Hematopoietic multipotent progenitor cell treated with erythropoietin and hydrocortisone succinate and interleukin-3 and kit ligand, for 6 days (in vitro differentiated cells): ENCODE results near the gene EBLN2.
A peak's percentile ranks its signal among the peaks of the same experiment; 100 is the strongest.

Source experiments
- DNase-seq: peaks from one replicate; pipeline ENCODE4 v3.0.0-alpha.2; 2015

Gene EBLN2

DNA sequence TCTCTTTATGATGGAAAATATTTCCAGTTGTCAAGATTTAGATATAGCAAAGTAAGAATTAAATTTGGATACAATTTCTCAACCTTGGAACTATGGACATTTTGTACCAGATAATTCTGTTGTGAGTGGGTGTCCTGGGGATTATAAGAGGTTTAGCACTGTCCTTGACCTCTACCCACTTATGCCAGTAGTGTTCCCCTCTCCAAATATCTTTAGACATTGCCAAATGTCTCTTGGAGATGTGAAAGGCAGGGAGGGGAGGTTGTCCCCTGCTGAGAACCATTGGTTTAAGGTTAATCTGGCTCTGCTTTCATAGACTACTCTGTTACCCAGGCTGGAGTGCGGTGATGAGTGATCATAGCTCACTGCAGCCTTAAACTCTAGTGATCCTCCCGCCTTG, at the start of gene EBLN2:
Gene EBLN2 (plus strand): TSS at position 244 of the 400 bp plus-strand sequence. CDS start 423 bp downstream, outside the sequence.
- no peak for DNase-seq

DNA sequence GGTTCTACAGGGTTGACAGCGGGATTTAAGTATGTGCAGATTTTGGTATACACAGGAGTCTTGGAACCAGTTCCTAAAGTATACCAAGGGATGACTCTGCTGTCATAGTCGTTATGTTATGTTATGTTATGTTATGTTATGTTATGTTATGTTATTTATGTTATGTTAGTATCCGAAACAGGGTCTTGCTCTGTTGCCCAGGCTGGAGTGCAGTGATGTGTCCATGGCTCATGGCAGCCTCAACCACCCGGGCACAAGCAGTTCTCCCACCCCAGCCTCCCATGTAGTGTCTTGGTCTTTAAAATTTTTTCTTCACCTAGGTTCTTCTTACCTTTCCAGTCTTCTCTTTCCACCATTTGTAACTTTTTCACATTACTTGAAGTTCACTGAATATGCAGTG, 43.2 kb upstream of the EBLN2 start:
- DNase-seq, result no peak

DNA sequence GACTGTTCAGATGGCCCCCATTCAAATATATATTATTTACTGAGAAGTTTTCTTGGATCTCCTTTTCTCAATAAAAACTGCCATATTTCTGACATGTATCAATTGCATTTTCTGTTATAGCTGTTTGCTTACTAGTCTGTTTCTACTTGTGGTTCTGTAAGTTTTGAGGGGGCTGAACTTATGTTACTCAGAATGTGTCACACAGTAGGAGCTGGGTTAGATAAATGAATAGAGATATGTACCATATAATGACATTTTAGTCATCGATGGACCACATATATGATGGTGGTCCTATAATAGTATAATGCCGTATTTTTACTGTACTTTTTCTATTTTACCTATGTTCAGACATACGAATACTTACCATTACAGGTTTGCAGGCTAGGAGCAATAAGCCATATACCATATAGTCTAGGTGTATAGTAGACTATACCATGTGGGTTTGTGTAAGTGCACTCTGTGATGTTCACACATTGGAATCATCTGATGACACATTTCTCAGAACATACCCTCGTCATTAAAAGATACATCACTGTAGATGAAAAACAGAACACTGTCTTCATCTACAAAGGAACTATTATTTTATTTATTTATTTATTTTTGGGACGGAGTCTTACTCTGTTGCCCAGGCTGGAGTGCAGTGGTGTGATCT, 42.5 kb upstream of the EBLN2 start:
- DNase-seq, result no peak

DNA sequence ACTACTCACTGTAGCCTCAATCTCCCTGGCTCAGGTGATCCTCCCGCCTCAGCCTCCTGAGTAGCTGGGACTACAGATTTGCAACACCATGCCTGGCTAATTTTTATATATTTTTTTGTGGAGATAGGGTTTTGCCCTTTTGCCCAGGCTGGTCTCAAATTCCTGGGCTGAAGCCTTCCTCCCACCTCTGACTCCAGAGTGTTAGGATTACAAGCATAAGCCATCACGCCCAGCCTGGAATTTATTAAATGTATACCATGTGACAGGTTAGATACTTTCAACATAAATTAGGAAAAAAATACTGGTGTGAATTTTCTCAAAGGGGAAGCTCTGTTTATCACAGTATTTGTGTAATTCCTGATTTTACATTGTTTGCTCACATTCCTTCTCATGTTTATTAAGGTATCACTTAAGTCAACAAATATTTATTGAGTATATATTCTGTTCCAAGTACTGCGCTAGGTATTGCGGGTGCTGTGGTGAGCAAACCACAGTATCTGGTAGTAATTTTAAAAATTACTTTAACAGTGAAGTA, 40.1 kb upstream of the EBLN2 start:
- DNase-seq, result no peak

DNA sequence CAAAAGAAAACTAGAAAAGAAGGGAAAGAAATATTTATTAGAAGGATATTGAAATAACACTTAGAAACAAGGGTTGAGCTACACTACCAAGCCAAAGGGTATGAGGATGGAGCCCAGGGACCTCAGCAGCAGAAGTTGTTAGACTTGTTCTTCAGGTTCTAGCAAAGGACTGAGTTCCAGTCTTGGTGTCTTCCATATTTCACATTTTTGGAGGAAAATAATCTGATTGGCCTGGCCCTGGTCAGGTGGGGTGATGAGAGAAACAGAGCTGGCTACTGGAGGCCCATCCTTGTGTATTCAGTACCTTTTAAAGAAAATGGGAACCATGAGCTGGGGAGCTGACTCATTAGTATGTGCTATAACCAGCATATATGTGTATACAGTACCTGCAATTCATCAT, 36.6 kb upstream of the EBLN2 start:
- no peak for DNase-seq

DNA sequence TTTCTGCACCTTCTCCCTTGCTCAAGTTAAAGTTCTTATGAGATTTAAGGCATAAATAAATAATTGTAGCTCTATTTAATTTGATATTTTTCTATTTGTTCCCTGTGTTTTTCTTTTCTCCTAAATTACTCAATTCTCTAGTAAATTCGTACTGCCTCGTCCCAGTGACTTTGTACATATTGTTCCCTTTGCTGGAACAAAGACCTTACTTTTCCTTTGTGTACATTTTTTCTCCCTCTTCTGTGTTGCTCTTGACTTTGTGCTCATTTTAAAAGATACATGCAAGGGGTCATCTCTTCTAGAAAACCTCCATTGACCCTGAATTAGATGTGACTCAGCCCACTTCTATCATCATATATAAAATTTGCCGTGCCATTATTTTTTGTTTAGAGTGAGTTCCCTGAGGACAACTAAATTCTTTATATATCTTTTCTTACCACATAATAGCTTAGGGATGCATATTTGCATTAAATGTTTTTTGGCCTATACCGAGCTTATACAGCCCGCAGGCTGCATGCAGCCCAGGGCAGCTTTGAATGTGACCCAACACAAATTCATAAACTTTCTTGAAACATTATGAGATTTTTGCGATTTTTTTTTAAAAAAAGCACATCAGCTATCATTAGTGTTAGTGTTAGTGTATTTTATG, 35.2 kb upstream of the EBLN2 start:
- DNase-seq, result no peak

DNA sequence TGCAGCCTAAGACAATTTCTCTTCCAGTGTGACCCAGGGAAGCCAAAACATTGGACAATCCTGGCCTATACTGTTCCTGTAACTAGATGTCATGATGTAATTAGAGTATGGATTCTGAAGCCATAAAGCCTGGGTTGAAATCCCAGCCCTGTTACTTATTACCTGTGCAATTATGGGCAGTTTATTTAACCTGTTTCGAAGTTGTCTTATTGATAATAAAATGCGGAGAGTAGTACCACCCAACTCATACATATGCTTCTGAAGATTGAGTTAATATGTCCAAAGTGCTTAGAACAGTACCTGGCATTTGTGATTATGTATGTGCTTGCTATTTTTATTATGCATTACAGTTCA, 34.7 kb upstream of the EBLN2 start:
- no peak for DNase-seq

DNA sequence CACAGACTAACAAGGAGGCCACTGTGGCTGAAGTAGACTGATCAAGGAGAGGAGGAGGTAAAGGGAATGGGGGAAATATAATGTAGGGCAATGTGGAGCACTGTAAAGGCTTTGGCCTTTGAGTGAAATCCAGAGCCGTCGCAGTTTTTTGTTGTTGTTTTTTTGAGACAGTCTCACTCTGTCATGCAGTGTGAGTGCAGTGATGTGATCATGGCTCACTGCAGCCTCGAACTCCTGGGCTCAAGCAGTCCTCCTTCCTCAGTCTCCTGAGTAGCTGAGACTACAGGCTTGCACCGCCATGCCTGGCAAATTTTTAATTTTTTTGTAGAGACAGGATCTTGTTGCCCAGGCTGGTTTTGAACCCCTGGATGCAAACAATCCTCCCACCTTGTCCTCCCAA, 32.7 kb upstream of the EBLN2 start:
- DNase-seq, result no peak

DNA sequence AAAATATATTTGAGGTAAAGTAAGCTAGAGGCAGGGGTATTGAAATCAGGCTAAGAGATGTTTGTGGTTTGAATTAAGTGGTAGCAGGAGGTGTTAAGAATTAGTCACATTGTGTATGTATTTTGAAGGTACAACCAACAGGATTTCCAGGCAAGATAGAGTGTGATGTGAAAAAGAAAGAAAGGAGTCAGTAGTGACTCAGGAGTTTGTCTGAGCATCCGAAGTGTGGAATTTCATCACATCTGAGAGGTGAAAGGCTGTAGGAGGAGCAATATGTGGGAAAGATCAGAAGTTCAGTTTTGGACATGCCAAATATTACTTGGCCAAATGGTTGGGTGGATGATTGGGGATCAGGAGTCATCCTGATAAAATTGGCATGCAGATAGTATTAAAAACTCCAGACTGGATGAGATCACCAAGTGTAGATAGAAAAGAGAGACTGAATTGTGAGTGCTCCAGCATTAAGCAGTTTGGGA, 32.1 kb upstream of the EBLN2 start:
- no peak for DNase-seq

DNA sequence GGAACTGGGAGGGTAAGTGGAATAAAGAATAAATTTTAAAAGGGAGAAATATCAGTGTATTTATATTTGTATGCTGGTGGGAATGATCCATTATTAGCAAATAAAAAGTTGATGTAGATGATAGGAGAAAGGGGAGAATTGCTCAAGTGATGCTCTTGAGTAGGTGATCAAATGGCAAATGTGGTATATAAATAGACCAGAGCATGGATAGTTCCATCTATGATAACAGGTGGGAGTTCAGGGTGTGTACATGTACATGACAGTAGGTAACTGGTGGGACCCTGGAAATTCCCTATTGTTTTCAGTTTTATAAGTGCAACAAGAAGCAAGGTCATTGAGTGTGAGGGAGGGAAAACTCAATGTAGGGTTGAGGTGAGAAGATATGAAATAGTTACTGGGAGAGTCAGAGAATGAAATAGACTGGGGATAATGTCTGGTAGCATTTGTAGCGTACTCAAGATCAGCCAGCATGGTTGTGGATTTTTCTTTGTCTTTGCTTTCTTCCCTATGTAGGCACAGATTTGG, 31.3 kb upstream of the EBLN2 start:
- no peak for DNase-seq

DNA sequence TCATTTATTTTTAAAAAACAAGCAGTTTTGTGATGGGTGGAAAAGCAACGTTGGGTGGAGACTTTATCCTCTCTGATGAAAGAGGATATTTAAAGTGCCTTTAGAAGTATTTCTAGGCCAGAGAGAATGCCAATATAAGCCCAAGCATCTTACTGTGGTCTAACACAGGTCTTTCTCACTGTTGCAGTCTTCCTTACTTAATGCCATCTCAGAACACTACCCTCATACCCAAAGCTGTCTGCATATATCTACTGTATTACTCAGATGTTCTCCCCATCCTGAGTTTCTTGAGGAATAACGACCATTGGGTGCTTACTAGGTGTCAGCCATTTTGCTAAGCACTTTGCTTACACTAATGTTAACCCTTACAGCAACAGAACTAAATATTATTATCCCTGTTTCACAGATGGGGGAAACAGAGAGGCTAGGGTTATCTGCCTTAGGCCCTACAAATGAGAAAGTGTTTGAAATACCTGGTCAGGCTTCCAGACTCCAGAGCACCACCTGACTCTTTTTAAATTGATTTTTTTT, 29.8 kb upstream of the EBLN2 start:
- no peak for DNase-seq

DNA sequence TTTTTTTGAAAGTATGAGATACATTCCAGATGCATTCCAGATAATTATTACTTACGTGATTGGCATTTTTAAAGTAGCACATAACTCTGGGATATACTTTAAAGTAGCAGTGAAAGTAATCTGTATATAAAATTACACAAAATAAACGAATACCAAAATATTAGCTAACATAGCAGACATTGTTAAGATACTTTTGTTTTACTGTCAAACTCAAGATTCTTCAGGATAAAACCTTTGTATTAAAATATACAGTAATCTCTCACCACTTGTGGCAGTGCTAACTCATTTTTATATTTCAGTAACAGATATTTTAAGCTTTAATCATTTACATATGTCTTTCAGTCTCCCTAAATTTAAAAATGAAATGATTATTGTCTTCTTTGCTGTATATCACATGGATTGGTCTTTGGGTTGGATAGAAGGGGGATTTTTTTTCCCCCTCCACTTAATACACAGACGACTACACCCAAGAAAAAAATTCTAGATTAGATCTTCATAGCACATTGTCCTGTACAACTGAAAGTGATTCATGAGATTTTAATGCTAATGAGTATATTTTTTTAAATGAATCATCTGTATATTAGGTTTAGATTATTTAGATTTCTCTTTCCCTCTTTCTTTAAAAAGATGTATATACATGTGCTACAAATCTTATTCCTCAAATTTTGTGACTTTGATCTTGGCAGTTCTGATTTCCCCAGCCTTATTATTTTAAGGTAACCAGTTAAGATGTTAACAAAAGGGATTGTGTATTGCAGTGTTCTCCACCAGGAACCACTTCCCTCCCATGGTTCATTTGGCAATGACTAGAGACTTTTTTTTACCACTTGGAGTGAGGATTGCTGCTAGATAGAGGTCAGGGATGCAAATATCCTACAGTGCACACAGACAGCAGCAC, 24.5 kb upstream of the EBLN2 start:
- no peak for DNase-seq

DNA sequence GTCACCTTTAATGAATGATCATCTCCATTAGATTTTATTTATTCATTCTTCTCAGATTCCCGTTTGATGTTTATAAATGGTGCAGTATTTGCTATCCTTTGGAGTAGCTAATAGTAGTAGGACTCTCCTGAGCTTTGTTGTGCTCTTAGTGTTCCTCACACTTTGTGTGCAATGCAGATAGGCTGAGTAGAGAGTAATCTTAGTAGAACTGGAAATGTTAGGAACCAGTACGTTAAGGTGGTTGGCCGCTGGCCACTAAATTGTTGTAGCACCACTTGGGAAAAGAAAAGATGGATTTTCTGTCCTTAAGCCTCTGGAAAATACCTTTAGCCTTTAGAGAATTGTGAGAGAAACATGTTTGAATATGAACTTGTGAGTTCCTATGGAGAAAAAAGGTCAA, 19.9 kb upstream of the EBLN2 start:
- no peak for DNase-seq

DNA sequence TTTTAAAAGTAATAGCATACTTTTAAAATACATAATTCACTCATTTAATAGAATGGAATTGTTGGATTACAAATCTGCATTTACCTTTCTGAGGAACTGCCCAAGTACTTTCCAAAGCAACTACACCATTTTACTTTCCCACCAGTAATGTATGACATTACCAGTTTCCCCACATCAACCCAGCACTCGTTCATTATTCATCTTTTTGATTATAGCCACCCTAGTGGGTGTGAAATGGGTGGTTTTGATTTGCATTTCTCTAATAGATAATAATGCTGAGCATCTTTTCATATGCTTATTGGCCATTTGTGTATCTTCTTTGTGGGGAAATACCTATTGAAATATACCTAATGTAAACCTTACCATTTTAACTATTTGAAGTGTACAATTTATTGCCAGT, 18.0 kb upstream of the EBLN2 start:
- no peak for DNase-seq

DNA sequence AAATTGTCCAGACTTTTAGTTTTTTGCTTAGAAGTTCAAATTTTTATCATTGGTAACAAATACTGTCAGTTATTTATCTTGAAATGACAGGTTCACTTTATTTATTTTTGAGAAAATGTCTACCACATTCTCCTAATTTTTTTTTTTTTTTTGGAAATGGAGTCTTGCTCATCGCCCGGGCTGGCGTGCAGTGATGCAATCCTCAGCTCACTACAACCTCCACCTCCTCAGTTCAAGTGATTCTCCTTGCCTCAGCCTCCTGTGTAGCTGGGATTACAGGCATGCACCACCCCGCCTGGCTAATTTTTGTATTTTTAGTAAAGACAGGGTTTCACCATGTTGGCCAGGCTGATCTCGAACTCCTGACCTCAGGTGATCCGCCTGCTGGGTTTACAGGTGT, 16.1 kb upstream of the EBLN2 start:
- no peak for DNase-seq

DNA sequence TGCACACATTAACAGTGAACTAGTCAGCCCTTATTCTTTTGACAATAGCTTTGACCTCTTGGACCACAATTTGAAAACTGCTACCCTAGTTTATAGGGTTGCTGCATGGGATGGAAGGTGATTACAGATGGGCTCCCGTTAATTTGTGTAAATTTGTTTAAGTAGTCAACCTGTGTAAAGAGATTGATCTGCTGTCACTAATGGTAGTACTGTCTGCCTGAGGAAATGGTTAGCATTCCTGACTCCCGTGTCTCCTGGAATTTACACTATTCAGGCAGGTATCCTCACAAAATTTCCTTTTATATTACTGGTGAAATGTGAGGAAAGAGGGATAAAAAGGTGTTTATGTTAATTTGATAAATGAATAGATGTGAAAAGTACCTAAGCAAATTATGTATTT, 15.3 kb upstream of the EBLN2 start:
- DNase-seq, result peak; percentile 22

DNA sequence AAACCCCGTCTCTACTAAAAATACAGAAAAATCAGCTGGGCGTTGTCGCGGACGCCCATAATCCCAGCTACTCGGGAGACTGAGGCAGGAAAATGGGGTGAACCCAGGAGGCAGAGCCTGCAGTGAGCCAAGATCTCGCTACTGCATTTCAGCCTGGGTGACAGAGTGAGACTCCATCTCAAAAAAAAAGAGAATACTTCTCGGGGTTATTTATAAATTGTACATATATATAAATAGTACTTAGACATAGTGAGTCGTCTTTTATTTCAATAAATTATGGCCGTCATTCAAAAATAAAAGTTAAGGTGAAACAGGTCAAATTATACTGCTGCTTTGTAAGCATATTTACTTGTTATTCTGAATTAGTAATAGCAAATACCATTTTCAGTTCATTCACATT, 12.1 kb upstream of the EBLN2 start:
- no peak for DNase-seq

DNA sequence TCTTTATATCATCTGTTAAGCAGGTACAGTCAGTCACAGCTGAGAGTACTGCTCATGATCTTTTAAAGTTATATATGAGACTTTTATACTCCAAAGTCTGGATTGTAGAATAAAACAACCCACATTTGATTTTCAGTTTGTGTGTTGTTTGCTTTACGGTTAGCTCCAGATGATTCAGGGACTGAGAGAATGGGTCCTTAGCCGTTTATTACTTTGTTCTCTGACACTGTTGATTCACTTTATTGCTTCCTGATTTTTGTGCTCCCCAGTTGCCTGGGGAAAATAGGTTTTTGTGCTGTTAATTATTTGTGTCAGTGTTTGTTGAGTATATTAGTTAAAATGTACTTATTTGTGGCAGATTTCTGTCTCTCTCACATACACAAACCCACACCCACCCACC, 8.6 kb upstream of the EBLN2 start:
- DNase-seq, result no peak

DNA sequence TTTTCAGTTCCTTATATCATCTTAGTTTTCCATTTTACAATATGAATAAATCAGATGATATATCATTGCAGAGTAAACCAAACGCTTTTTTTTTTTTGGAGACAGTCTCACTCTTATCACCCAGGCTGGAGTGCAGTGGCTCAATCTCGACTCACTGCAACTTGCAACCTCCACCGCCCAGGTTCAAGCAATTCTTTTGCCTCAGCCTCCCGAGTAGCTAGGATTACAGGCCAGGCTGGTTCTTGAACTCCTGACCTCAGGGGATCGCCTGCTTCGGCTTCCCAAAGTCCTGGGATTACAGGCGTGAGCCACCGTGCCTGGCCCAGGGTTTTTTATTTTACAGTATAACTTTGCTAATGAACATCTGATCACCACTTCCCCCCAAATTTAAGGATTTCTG, 5.9 kb upstream of the EBLN2 start:
- DNase-seq, result no peak

DNA sequence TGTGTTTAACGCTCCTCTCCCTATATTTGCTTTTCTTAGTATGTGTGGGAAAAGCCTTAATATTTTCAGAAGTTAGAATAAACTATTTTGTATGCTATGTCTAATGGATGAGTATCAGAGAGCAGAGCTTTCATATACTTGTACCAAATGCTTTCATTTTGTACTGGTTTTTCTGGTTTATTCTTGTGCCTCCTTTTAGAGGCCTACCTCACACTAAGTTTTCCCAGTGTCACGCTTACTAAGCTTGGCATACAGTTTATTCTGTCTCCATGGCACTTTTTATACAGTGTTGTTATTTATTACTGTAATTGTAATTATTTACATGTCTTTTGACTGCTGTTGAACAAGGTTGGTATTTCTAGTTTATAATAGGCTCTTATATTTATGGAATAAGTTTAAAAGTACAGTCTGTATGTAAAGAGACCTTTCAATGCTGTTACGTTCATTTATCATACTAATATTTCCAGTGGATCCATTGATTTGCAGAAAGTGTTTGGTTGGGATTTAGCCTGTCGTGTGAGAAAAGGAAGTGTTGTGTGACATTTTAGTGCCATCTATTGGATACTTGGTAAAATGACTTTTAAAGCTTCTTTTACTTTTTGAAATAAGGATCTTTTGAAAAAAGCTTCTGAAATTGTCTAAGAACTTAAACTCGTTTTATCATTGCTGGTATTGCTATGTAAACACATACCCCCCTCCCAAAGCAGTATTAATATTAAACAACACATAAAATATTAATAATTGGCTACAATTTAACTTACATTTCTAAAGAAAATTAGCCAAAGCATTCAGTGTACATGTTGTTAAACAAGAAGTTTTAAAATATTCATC, 5.2 kb upstream of the EBLN2 start:
- peak; percentile 64 for DNase-seq

DNA sequence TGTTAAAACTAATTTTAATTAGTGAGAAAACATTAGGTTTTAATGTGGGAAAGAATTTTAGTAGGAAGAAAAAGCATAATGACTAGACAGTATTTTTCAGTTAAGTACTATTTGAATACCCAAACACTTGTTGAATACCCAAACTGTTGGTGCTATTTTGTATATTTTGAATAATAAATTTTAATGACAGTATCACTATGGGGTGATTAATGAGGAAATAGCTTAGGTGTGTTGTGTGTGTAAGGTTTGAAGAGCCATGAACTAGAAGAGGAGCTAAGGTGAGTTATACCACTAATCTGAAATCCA, 4.7 kb upstream of the EBLN2 start:
- DNase-seq, result no peak

DNA sequence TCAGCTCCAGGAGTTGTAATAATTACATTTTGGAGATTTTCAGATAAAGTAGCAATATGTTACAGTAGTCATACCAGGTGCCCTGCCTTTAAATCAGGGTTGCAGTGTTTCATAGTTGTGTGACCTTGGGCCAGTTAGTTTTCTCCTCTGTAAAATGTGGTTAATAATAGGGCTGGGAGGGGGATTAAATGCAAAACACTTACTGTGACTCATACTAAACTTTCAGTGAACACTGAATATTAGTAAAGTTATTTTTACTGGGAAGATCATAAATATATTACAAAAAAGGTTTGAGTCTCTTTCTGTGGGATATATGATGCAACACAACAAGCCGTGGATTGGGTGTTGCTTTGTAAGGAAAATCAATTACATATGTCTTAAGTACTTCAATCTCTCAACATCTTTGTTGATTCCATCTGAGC, 1.1 kb upstream of the EBLN2 start:
- DNase-seq, result no peak
